MM.1S (cell line): ENCODE results near the gene ROR2.

Experiments
- CTCF ChIP-seq: fragments of 300-600 bp; sonication (generic); IDR thresholded peaks from 2 replicates; pipeline ENCODE4 v1.5.1; 2016; ENCODE audit warnings: antibody characterized with exemption, low read length, mixed read lengths
- EZH2 ChIP-seq: fragments of 300-600 bp; sonication (generic); optimal IDR thresholded peaks from 2 replicates; pipeline ENCODE3; 2017; ENCODE audit warnings: low read depth, mild to moderate bottlenecking, antibody characterized with exemption, low read length, mixed read lengths

GRCh38 chr9:91720751-91721705 lies 229.0 kb downstream of the ROR2 start:
- peak; percentile 22 for TF ChIP-seq CTCF
- TF ChIP-seq EZH2, result no peak
